ENCODE measurements around the gene CDK4.

DNA sequence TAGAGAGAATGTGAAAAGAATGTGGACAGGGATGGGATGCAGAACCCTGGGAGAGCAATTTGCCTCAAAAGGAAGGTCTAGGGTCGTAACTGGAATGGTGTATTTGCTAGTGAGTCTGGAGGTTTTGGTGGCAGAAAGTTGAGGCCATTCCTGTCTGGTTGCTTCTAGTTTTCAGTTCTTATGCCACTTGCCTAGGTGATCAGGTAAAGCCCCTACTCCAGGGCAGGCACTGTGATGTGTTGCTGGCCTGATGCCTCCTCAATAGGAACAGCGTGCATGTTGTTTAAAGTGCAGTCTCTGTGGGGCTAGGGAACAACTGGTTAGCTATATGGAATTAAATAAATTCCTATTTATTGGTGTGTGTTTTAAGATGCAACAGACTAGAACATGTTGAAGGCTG lies 51.8 kb downstream of the CDK4 start:
- TF ChIP-seq, protein P1, sequence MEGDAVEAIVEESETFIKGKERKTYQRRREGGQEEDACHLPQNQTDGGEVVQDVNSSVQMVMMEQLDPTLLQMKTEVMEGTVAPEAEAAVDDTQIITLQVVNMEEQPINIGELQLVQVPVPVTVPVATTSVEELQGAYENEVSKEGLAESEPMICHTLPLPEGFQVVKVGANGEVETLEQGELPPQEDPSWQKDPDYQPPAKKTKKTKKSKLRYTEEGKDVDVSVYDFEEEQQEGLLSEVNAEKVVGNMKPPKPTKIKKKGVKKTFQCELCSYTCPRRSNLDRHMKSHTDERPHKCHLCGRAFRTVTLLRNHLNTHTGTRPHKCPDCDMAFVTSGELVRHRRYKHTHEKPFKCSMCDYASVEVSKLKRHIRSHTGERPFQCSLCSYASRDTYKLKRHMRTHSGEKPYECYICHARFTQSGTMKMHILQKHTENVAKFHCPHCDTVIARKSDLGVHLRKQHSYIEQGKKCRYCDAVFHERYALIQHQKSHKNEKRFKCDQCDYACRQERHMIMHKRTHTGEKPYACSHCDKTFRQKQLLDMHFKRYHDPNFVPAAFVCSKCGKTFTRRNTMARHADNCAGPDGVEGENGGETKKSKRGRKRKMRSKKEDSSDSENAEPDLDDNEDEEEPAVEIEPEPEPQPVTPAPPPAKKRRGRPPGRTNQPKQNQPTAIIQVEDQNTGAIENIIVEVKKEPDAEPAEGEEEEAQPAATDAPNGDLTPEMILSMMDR (optimal IDR thresholded peaks at IDR 0.05 in 1 of 3, IDR thresholded peaks at IDR 0.05 in 1 of 3, conservative IDR thresholded peaks at IDR 0.05 in 1 of 3; ENCODE audit: extremely low read depth in 1 of 3, insufficient read depth in 2 of 3, low read length in 3 of 3): no peak
- TF ChIP-seq EZH2 (IDR thresholded peaks at IDR 0.05; ENCODE audit: low read length): no peak
